K562 (cell line): ENCODE results near the gene MAK. TPM values are rescaled to one million over a fixed set of nuclear protein-coding genes. Genes with fewer than 3 reads are reported as not detected.

Source experiments
- ATAC-seq: fragments of 200-7000 bp; cut with Tn5 transposase; 3 replicates; pipeline ENCODE4 v1.9.1; 2020; ENCODE audit warnings: moderate library complexity
- BruUV-seq: library from RNA; stranded (reverse); fragments of 400-500 nt; replicated peaks from 2 replicates; lab custom pipeline; 2021; lab: Mats Ljungman, UMichigan
- CTCF ChIA-PET: fragments of 300-600 bp; formaldehyde crosslinking; extraction: SDS; loops from one replicate; lab custom pipeline; 2021; ENCODE audit warnings: low intra/inter-chr PET ratio; lab: Yijun Ruan, JAX
- POLR2A ChIA-PET: fragments of 300-600, 350-650 bp; sonication (Branson Sonifier 250); formaldehyde crosslinking; extraction: SDS; loops from one replicate; lab custom pipeline; 2021; ENCODE audit warnings: antibody characterized with exemption, inconsistent platforms; lab: Yijun Ruan, JAX
- DNase-seq, 4 experiments: peaks; one replicate each; pipeline versions ENCODE4 v3.0.0 to v3.0.0-alpha.2; 2011 to 2018; ENCODE audit warnings: low spot score in 3 of 4, mixed read lengths in 3 of 4; ENCODE audit errors: extremely low read depth in 1 of 4
- FAIRE-seq: peaks from 2 replicates; lab custom pipeline; 2011; peaks lifted over from hg19 to GRCh38; lab: Jason Lieb, UNC
- H2AFZ ChIP-seq: 2 replicates; pipeline ENCODE4 v1.6.0; 2011; ENCODE audit warnings: low read depth, low read length, control low read depth, inconsistent platforms
- H3K27ac ChIP-seq: fragments of 200-600 bp; 3 replicates; pipeline ENCODE4 v1.8.0; 2011; ENCODE audit warnings: low read depth, mild to moderate bottlenecking, control low read depth, inconsistent platforms, low read length, moderate library complexity, mixed read lengths; ENCODE audit errors: extremely low read depth
- H3K27me3 ChIP-seq, 2 experiments: fragments of 300-600 bp in 1 of 2; 2 replicates in 1 of 2; 3 replicates in 1 of 2; pipeline versions ENCODE4 v1.6.0 to v1.8.0; 2011; ENCODE audit warnings: inconsistent platforms in 2 of 2, low read length in 2 of 2, mild to moderate bottlenecking in 1 of 2, mixed read lengths in 1 of 2, moderate library complexity in 1 of 2; ENCODE audit not compliant: control insufficient read depth in 2 of 2, insufficient read depth in 2 of 2
- H3K36me3 ChIP-seq: fragments of 300-600 bp; 3 replicates; pipeline ENCODE4 v1.8.0; 2011; ENCODE audit warnings: mild to moderate bottlenecking, low read length, inconsistent platforms; ENCODE audit not compliant: control insufficient read depth, insufficient read depth
- H3K4me1 ChIP-seq, 2 experiments: fragments of 200-600 bp in 1 of 2; replicated peaks in 1 of 2; 2 replicates in 1 of 2; 3 replicates in 1 of 2; pipeline versions ENCODE4 v1.5.1 to v1.8.0; 2011; ENCODE audit warnings: inconsistent platforms in 2 of 2, low read length in 2 of 2, mild to moderate bottlenecking in 1 of 2, mixed read lengths in 1 of 2, moderate library complexity in 1 of 2; ENCODE audit not compliant: control insufficient read depth in 2 of 2, insufficient read depth in 2 of 2
- H3K4me2 ChIP-seq: 2 replicates; pipeline ENCODE4 v1.6.1; 2011; ENCODE audit warnings: low read length, control low read depth, inconsistent platforms, mixed read lengths; ENCODE audit not compliant: insufficient read depth
- H3K4me3 ChIP-seq: fragments of 200-600 bp; sonication (generic), shearing (Covaris generic); 2 replicates; pipeline ENCODE4 v1.5.1; 2016; ENCODE audit warnings: control low read depth, inconsistent platforms
- H3K79me2 ChIP-seq: fragments of 200-600 bp; 3 replicates; pipeline ENCODE4 v1.8.0; 2011; ENCODE audit warnings: low read length, inconsistent platforms; ENCODE audit not compliant: control insufficient read depth, insufficient read depth
- H3K9ac ChIP-seq, 2 experiments: 2 replicates each; pipeline versions ENCODE4 v1.6.0 to v1.6.1; 2011; ENCODE audit warnings: low read depth in 2 of 2, low read length in 2 of 2, control low read depth in 1 of 2, inconsistent platforms in 1 of 2, mild to moderate bottlenecking in 1 of 2, mixed read lengths in 1 of 2; ENCODE audit not compliant: insufficient read depth in 1 of 2
- H3K9me1 ChIP-seq: one replicate; pipeline ENCODE4 v1.6.0; 2011; ENCODE audit warnings: inconsistent platforms, mild to moderate bottlenecking, low read length, moderate library complexity; ENCODE audit not compliant: control insufficient read depth, insufficient read depth
- H3K9me3 ChIP-seq: replicated peaks from 2 replicates; pipeline ENCODE4 v1.5.1; 2011; ENCODE audit warnings: low read depth, low read length, inconsistent platforms; ENCODE audit not compliant: control insufficient read depth, insufficient read depth
- H4K20me1 ChIP-seq: replicated peaks from 2 replicates; pipeline ENCODE4 v1.6.1; 2011; ENCODE audit warnings: low read length, inconsistent platforms, mixed read lengths; ENCODE audit not compliant: control insufficient read depth, insufficient read depth
- ADNP ChIP-seq: fragments of 200-800 bp; sonication (Bioruptor generic); IDR thresholded peaks from 2 replicates; pipeline ENCODE4 v1.6.1; 2016; ENCODE audit warnings: missing genetic modification characterization, missing compliant biosample characterization
- BCOR ChIP-seq: fragments of 450-650 bp; IDR thresholded peaks from 2 replicates; pipeline ENCODE4 v1.6.1; 2016
- CAMTA2 ChIP-seq: fragments of 250-450 bp; sonication (Bioruptor Pico); conservative IDR thresholded peaks from 2 replicates; pipeline ENCODE4 v1.5.1; 2022
- CEBPG ChIP-seq, 3 experiments: fragments of 200-800 bp in 1 of 3; sonication (Bioruptor generic) in 1 of 3; sonication (generic) in 1 of 3; formaldehyde crosslinking in 1 of 3; IDR thresholded peaks in 2 of 3; conservative IDR thresholded peaks in 1 of 3; 2 replicates each; pipeline versions ENCODE4 v1.6.1 to v1.8.0; 2016 to 2022; ENCODE audit warnings: missing compliant biosample characterization in 2 of 3, missing genetic modification characterization in 2 of 3, mild to moderate bottlenecking in 1 of 3, missing genetic modification reagents in 1 of 3
- DDX20 ChIP-seq: fragments of 450-650 bp; IDR thresholded peaks from 2 replicates; pipeline ENCODE4 v1.6.1; 2016; ENCODE audit warnings: missing genetic modification characterization, low read depth, mild to moderate bottlenecking, missing compliant biosample characterization, moderate library complexity
- ELF2 ChIP-seq: fragments of 250-450 bp; sonication (Bioruptor Pico); IDR thresholded peaks from 2 replicates; pipeline ENCODE4 v1.5.0; 2021; ENCODE audit warnings: mild to moderate bottlenecking
- LEF1 ChIP-seq: fragments of 450-650 bp; IDR thresholded peaks from 2 replicates; pipeline ENCODE4 v1.6.1; 2016; ENCODE audit warnings: mild to moderate bottlenecking
- MTA2 ChIP-seq: fragments of 450-650 bp; IDR thresholded peaks from 2 replicates; pipeline ENCODE4 v1.6.1; 2016; ENCODE audit warnings: low read depth
- MTF1 ChIP-seq: fragments of 250-450 bp; sonication (Bioruptor Pico); IDR thresholded peaks from 2 replicates; pipeline ENCODE4 v1.9.0; 2021; ENCODE audit warnings: moderate library complexity, mild to moderate bottlenecking, inconsistent platforms, borderline replicate concordance
- NELFE ChIP-seq: IDR thresholded peaks from 2 replicates; pipeline ENCODE4 v1.6.1; 2011; ENCODE audit warnings: mild to moderate bottlenecking; ENCODE audit not compliant: insufficient read depth, insufficient read length
- STAG1 ChIP-seq: sonication (generic); formaldehyde crosslinking; IDR thresholded peaks from 2 replicates; pipeline ENCODE4 v1.5.0; 2020; ENCODE audit warnings: missing genetic modification reagents, borderline replicate concordance
- THRAP3 ChIP-seq: fragments of 450-650 bp; IDR thresholded peaks from 2 replicates; pipeline ENCODE4 v1.6.1; 2016; ENCODE audit warnings: mild to moderate bottlenecking, inconsistent platforms, borderline replicate concordance
- ZNF431 ChIP-seq: sonication (generic); formaldehyde crosslinking; IDR thresholded peaks from 2 replicates; pipeline ENCODE4 v1.8.0; 2022; ENCODE audit warnings: mild to moderate bottlenecking, missing genetic modification reagents
- WGBS: fragments of 100-300 bp; shearing (Covaris generic); methylation state at CpG from one replicate; pipeline ENCODE4 v1.1.6; 2016; ENCODE audit warnings: low coverage, mixed read lengths; ENCODE audit not compliant: insufficient coverage; ENCODE audit errors: missing lambda C conversion rate; 5-methylcytosine and 5-hydroxymethylcytosine counted together
- in situ Hi-C: fragments of 300-500 bp; cut with MboI; formaldehyde crosslinking; loops from 4 replicates; pipeline ENCODE4 v1.15.0; 2018; ENCODE audit warnings: inconsistent platforms, mixed read lengths
- intact Hi-C: fragments of 100-400 bp; cut with micrococcal nuclease; formaldehyde crosslinking; loops from 2 replicates; pipeline ENCODE4 v1.14.2; 2022
- polyA plus RNA-seq, 8 experiments: library from polyadenylated mRNA; depleted of rRNA in 4 of 8; stranded (reverse) in 5 of 8; unstranded in 3 of 8; fragments of >200 nt; fragmentation: Nextera tagmentation in 2 of 8; fragmentation: Illumina TruSeq in 1 of 8; extraction: Ambion mirVana in 2 of 8; extraction: Trizol in 1 of 8; gene quantifications; 2 replicates each; pipeline versions ENCODE4 v1.2.1 to v1.2.3, GENCODE V29; 2011 to 2014; ENCODE audit warnings: inconsistent platforms in 1 of 8, missing spikeins in 1 of 8
- total RNA-seq, 7 experiments: library from RNA; depleted of rRNA in 6 of 7; stranded (reverse); fragments of >200 nt in 6 of 7; fragmentation: Illumina TruSeq in 2 of 7; extraction: Trizol in 2 of 7; gene quantifications; 2 replicates each; pipeline versions ENCODE4 v1.2.1 to v1.2.3, GENCODE V29; 2011 to 2021; ENCODE audit warnings: low replicate concordance in 1 of 7
- TF ChIP-seq, protein P1 (sequence below): fragments of 250-450 bp; sonication (Bioruptor Pico); IDR thresholded peaks from 2 replicates; pipeline ENCODE4 v1.5.0; 2020; ENCODE audit warnings: mild to moderate bottlenecking

The MAK gene
- total and polyA plus RNA-seq, 9 of the 15 experiments (the other 6 are each of a cell fraction or from before 2014, with no cell fraction given) = 0.25 to 1.1 (median 0.53) TPM

DNA sequence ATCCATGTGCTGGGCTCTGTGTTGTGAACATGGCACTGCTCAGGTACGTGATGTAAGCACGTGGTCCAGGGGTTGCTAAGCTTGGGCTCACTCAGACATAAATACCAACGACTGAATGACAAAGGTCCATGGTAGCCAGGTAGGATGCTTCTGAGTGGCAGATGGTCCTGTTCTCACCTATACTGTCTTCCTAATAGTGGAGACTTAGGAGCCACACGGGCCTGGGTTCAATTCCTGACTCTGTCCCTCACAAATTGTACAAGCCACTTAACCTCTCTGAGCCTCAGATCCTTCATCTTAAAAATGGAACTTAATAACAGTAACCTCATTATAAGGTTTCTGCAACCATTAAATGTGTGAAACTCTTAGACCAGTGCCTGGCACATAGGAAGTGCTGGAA, 36.7 kb upstream of the MAK start:
- Histone ChIP-seq H3K9ac (no peak overlapping the region), H2AFZ (no peak overlapping the region), H4K20me1 (no peaks in the 10 kb centered on the region), H3K4me3 (no peak overlapping the region), H3K27ac (no peak overlapping the region), H3K9me1 (no peaks in the 10 kb centered on the region), H3K9me3 (no peaks in the 10 kb centered on the region), H3K79me2 (no peaks in the 10 kb centered on the region), H3K4me1 (peaks cover 0 to 3% of the 10 kb centered on the region in 2 experiments; a peak in 1 of 5 replicates), H3K4me2 (no peak overlapping the region), H3K36me3 (no peaks in the 10 kb centered on the region), H3K27me3 (no peaks in the 10 kb centered on the region; a peak in 1 of 5 replicates)
- intact Hi-C loops = no loop called here
- ChIA-PET CTCF (no interaction called here), POLR2A (interaction anchor here (0.7 to 4.9 kb wide), 3 partner anchors 12 to 17 kb away, joined by 3 to 18 read pairs (median 3); partner anchors contain the start of gene SYCP2L)
- TF ChIP-seq ELF2 (CRISPR knock-in tag) = no peak
- WGBS = 21% methylated on average over 4 of the region's 4 CpGs
- no peak for ATAC-seq
- no TSS peak for BruUV-seq
- no peak for FAIRE-seq
- in situ Hi-C loops = no loop called here
- DNase-seq = no peak

GRCh38 chr6:10874207-10874606, 35.9 kb upstream of the MAK start:
- intact Hi-C loops = no loop called here
- Histone ChIP-seq H3K4me3 (no peak overlapping the region), H3K27ac (no peak overlapping the region), H3K4me2 (no peak overlapping the region), H3K9ac (no peak overlapping the region), H3K9me3 (no peaks in the 10 kb centered on the region), H3K9me1 (no peaks in the 10 kb centered on the region), H3K4me1 (peaks cover 0 to 3% of the 10 kb centered on the region in 2 experiments; a peak in 1 of 5 replicates), H3K36me3 (no peaks in the 10 kb centered on the region), H2AFZ (no peak overlapping the region), H4K20me1 (no peaks in the 10 kb centered on the region), H3K79me2 (no peaks in the 10 kb centered on the region), H3K27me3 (no peaks in the 10 kb centered on the region; a peak in 1 of 5 replicates)
- in situ Hi-C loops = no loop called here
- no TSS peak for BruUV-seq
- no peak for TF ChIP-seq ADNP
- TF ChIP-seq ZNF431 = no peak
- TF ChIP-seq DDX20 (tag) = no peak
- no peak for TF ChIP-seq CAMTA2
- no peak for TF ChIP-seq LEF1
- TF ChIP-seq NELFE = no peak
- TF ChIP-seq, protein P1, sequence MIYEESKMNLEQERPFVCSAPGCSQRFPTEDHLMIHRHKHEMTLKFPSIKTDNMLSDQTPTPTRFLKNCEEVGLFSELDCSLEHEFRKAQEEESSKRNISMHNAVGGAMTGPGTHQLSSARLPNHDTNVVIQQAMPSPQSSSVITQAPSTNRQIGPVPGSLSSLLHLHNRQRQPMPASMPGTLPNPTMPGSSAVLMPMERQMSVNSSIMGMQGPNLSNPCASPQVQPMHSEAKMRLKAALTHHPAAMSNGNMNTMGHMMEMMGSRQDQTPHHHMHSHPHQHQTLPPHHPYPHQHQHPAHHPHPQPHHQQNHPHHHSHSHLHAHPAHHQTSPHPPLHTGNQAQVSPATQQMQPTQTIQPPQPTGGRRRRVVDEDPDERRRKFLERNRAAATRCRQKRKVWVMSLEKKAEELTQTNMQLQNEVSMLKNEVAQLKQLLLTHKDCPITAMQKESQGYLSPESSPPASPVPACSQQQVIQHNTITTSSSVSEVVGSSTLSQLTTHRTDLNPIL (CRISPR knock-in tag) = no peak
- no peak for TF ChIP-seq MTA2
- no peak for TF ChIP-seq MTF1 (CRISPR knock-in tag)
- no peak for TF ChIP-seq CEBPG (CRISPR knock-in tag; IDR thresholded peaks at IDR 0.05)
- TF ChIP-seq CEBPG (tag; conservative IDR thresholded peaks at IDR 0.05 in 1 of 2, IDR thresholded peaks at IDR 0.05 in 1 of 2) = no peak
- TF ChIP-seq THRAP3 = no peak
- no peak for TF ChIP-seq STAG1
- TF ChIP-seq BCOR = no peak
- 18% methylated on average over 6 of the region's 6 CpGs for WGBS
- CTCF ChIA-PET = no interaction called here
- POLR2A ChIA-PET = interaction anchor here (0.7 to 4.9 kb wide), 5 partner anchors 13 to 221 kb away, joined by 3 to 18 read pairs (median 3); partner anchors contain the start of gene SYCP2L
- no peak for DNase-seq
- FAIRE-seq = no peak
- ATAC-seq = peak; percentile 61
